ENCODE data around the gene ARHGAP26. TPM values are rescaled to one million over a fixed set of nuclear protein-coding genes. Genes with fewer than 3 reads are reported as not detected.

Gene ARHGAP26
- total and polyA plus RNA-seq, 4 donors = 1.8 to 16.7 (median 4.1) TPM

GRCh38 chr5:142849880-142850279 is 79.7 kb downstream of the ARHGAP26 start:
- H3K9ac ChIP-seq (ENCODE audit: low read depth in 1 of 2, low read length in 2 of 2) = no peak overlapping the region
- H3K27me3 ChIP-seq (ENCODE audit: control insufficient read depth in 4 of 4, insufficient read depth in 4 of 4, low read length in 3 of 4) = no peaks in the 10 kb centered on the region
- peaks cover 0 to 15% (median 9%) of the 10 kb centered on the region in 4 donors for H3K4me1 ChIP-seq (ENCODE audit: control insufficient read depth in 4 of 4, insufficient read depth in 4 of 4, low read length in 3 of 4)
- no peaks in the 10 kb centered on the region for H3K9me3 ChIP-seq (ENCODE audit: control insufficient read depth in 4 of 4, low read length in 3 of 4)
- DNase-seq (ENCODE audit: low spot score) = no peak
- no peak overlapping the region for H3K27ac ChIP-seq (ENCODE audit: low read depth in 1 of 2, low read length in 2 of 2)
- no peaks in the 10 kb centered on the region for H3K36me3 ChIP-seq (ENCODE audit: control insufficient read depth in 4 of 4, insufficient read depth in 3 of 4, low read depth in 1 of 4, low read length in 3 of 4)
- WGBS = 89% methylated on average over 3 of the region's 3 CpGs
- TF ChIP-seq ATF3 (IDR thresholded peaks at IDR 0.05) (no peak), YY1 (IDR thresholded peaks at IDR 0.05) (no peak), CTCF (IDR thresholded peaks at IDR 0.05; ENCODE audit: low read depth, low read length, missing input control) (no peak), NR2F2 (IDR thresholded peaks at IDR 0.05) (no peak), MAX (IDR thresholded peaks at IDR 0.05) (no peak), SP1 (IDR thresholded peaks at IDR 0.05) (no peak), HNF4A (conservative IDR thresholded peaks at IDR 0.05) (no peak), EGR1 (IDR thresholded peaks at IDR 0.05; ENCODE audit: low read depth in 2 of 2) (no peak), FOXA1 (IDR thresholded peaks at IDR 0.05) (no peak), GABPA (IDR thresholded peaks at IDR 0.05 in 1 of 2, conservative IDR thresholded peaks at IDR 0.05 in 1 of 2) (no peak), RAD21 (IDR thresholded peaks at IDR 0.05) (no peak), TAF1 (conservative IDR thresholded peaks at IDR 0.05) (no peak), REST (IDR thresholded peaks at IDR 0.05) (no peak), JUND (IDR thresholded peaks at IDR 0.05) (no peak), ZBTB33 (IDR thresholded peaks at IDR 0.05) (no peak), HNF4G (IDR thresholded peaks at IDR 0.05) (no peak), RXRA (IDR thresholded peaks at IDR 0.05) (no peak)
- H3K4me3 ChIP-seq (ENCODE audit: low read depth in 1 of 3, low read length in 3 of 3) = no peak overlapping the region

- no peak overlapping the region for H3K9ac ChIP-seq (ENCODE audit: low read depth in 1 of 2, low read length in 2 of 2)
- no peak for DNase-seq (ENCODE audit: low spot score)
- H3K4me1 ChIP-seq (ENCODE audit: control insufficient read depth in 4 of 4, insufficient read depth in 4 of 4, low read length in 3 of 4) = peaks cover 0 to 2% (median 0%) of the 10 kb centered on the region in 4 donors
- H3K27me3 ChIP-seq (ENCODE audit: control insufficient read depth in 4 of 4, insufficient read depth in 4 of 4, low read length in 3 of 4) = no peaks in the 10 kb centered on the region
- no peaks in the 10 kb centered on the region for H3K9me3 ChIP-seq (ENCODE audit: control insufficient read depth in 4 of 4, low read length in 3 of 4)
- no peak for TF ChIP-seq RXRA (IDR thresholded peaks at IDR 0.05)
- TF ChIP-seq YY1 (IDR thresholded peaks at IDR 0.05) = no peak
- H3K27ac ChIP-seq (ENCODE audit: low read depth in 1 of 2, low read length in 2 of 2) = no peak overlapping the region
- H3K36me3 ChIP-seq (ENCODE audit: control insufficient read depth in 4 of 4, insufficient read depth in 3 of 4, low read depth in 1 of 4, low read length in 3 of 4) = no peaks in the 10 kb centered on the region
- 88% methylated on average over 4 of the region's 4 CpGs for WGBS
- no peak overlapping the region for H3K4me3 ChIP-seq (ENCODE audit: low read depth in 1 of 3, low read length in 3 of 3)
Measured at GRCh38 chr5:142851731-142852130, 81.6 kb downstream of the ARHGAP26 start.

Data from liver (tissue), 9 donors.